GM12874 (cell line): Measurements from ENCODE around the gene COL18A1.

ENCODE experiments used
- TF ChIP-seq, protein P1 (sequence below): IDR thresholded peaks from 2 replicates; pipeline ENCODE4 v1.5.1; 2011; ENCODE audit warnings: low read depth, mild to moderate bottlenecking, control low read depth, low read length, moderate library complexity; ENCODE audit not compliant: insufficient read depth

Gene COL18A1

GRCh38 chr21:45476582-45476981 lies 71.6 kb downstream of the COL18A1 start:
- TF ChIP-seq, protein P1, sequence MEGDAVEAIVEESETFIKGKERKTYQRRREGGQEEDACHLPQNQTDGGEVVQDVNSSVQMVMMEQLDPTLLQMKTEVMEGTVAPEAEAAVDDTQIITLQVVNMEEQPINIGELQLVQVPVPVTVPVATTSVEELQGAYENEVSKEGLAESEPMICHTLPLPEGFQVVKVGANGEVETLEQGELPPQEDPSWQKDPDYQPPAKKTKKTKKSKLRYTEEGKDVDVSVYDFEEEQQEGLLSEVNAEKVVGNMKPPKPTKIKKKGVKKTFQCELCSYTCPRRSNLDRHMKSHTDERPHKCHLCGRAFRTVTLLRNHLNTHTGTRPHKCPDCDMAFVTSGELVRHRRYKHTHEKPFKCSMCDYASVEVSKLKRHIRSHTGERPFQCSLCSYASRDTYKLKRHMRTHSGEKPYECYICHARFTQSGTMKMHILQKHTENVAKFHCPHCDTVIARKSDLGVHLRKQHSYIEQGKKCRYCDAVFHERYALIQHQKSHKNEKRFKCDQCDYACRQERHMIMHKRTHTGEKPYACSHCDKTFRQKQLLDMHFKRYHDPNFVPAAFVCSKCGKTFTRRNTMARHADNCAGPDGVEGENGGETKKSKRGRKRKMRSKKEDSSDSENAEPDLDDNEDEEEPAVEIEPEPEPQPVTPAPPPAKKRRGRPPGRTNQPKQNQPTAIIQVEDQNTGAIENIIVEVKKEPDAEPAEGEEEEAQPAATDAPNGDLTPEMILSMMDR: no peak

- TF ChIP-seq, protein P1: no peak
These were observed 72.5 kb downstream of the COL18A1 start for GRCh38 chr21:45477176-45478114.

DNA sequence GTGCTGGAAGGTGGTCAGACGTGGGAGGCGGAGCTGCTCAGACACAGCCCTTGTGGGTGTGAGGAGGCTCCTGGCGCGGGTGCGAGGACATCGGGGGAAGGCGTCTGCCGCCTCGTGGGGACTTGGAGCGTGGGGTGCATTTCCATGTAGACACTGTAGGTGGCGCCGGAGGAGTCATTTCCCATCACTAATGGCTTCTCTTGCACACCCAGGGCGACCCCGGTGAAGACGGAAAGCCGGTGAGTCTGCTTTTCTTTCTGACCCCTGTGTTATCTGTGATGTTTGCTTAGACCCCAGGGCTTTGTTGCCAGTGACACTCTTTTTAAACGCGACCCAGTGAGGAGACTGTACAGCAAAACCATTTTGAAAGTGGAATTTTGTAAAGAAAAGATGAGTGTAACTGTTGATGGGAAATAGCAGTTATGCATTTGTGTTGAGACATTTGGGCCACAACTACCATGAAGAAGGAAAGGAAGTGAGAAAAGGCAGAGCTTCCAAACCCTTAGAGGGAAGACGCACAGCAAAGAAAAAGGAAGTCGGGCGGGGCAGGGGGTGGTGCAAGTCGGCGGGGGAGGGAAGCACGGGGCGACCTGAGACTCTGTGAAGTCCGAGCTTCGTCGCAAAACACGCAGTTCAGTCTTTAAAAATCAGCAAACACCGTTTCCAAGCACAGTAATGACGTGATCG lies 73.3 kb downstream of the COL18A1 start:
- TF ChIP-seq, protein P1: peak; percentile 79

GRCh38 chr21:45478816-45479669 lies 74.1 kb downstream of the COL18A1 start:
- TF ChIP-seq, protein P1: no peak

- TF ChIP-seq, protein P1: no peak
These were observed 75.0 kb downstream of the COL18A1 start for GRCh38 chr21:45479691-45480675.

GRCh38 chr21:45480701-45481500 lies 75.9 kb downstream of the COL18A1 start:
- TF ChIP-seq, protein P1: no peak
